Measurements from ENCODE around the gene JSRP1.
A peak's percentile ranks its signal among the peaks of the same experiment; 100 is the strongest.
"Not testable (repeated sequence)": the region's sequence is repeated elsewhere in the genome, so short reads cannot be mapped to it uniquely, and the experiment has no call there.

The JSRP1 gene

GRCh38 chr19:2282062-2282861, 26.0 kb upstream of the JSRP1 start, which contains the start of gene PEAK3:
Gene PEAK3 (minus strand): TSS chr19:2282175. CDS start chr19:2280931, 1,244 bp downstream.
- ATAC-seq, result peak; percentile 14 to 46

- not testable (repeated sequence) for ATAC-seq
These were observed 25.2 kb upstream of the JSRP1 start for GRCh38 chr19:2281265-2282061.

GRCh38 chr19:2280633-2281264, 24.5 kb upstream of the JSRP1 start:
- ATAC-seq, result no peak

GRCh38 chr19:2278459-2279158, 22.4 kb upstream of the JSRP1 start:
- no peak for ATAC-seq

- ATAC-seq, result no peak
These were observed 20.9 kb upstream of the JSRP1 start for GRCh38 chr19:2277138-2277537.

- no peak for ATAC-seq
These were observed 20.3 kb upstream of the JSRP1 start for GRCh38 chr19:2276429-2276986.

- ATAC-seq, result no peak
These were observed 19.6 kb upstream of the JSRP1 start for GRCh38 chr19:2275588-2276428.

- no peak for ATAC-seq
These were observed 18.8 kb upstream of the JSRP1 start for GRCh38 chr19:2274931-2275535.

GRCh38 chr19:2274185-2274711, 18.0 kb upstream of the JSRP1 start:
- ATAC-seq, result no peak

GRCh38 chr19:2273356-2274184, 17.4 kb upstream of the JSRP1 start:
- ATAC-seq, result peak; percentile 22 to 46

GRCh38 chr19:2271234-2272103, 15.3 kb upstream of the JSRP1 start:
- no peak for ATAC-seq

- peak; percentile 28 to 37 for ATAC-seq
These were observed 14.4 kb upstream of the JSRP1 start for GRCh38 chr19:2270423-2271233.

GRCh38 chr19:2270157-2270422, 13.9 kb upstream of the JSRP1 start:
- ATAC-seq, result no peak

- ATAC-seq, result peak; percentile 82 to 85
These were observed 13.3 kb upstream of the JSRP1 start for GRCh38 chr19:2269244-2270156.

GRCh38 chr19:2268861-2269243, 12.6 kb upstream of the JSRP1 start:
- no peak for ATAC-seq

- ATAC-seq, result no peak
These were observed 12.2 kb upstream of the JSRP1 start for GRCh38 chr19:2268480-2268830.
